Measurements from ENCODE around the gene GJA3.

Gene GJA3

GRCh38 chr13:20127562-20128458, 33.0 kb downstream of the GJA3 start:
- DNase-seq (ENCODE audit: low read depth) = no peak

DNA sequence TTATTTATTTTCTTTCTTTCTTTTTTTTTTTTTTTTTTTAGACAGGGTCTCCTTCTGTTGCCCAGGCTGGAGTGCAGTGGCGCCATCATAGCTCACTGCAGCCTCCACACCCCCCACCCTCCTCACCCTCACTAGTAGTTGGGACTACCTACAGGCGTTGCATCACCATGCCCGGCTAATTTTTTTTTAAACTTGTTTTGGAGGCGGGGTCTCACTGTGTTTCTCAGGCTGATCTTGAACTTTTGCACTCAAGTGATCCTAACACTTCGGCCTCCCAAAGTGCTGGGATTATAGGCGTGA, 33.6 kb downstream of the GJA3 start:
- DNase-seq (ENCODE audit: low read depth) = no peak

DNA sequence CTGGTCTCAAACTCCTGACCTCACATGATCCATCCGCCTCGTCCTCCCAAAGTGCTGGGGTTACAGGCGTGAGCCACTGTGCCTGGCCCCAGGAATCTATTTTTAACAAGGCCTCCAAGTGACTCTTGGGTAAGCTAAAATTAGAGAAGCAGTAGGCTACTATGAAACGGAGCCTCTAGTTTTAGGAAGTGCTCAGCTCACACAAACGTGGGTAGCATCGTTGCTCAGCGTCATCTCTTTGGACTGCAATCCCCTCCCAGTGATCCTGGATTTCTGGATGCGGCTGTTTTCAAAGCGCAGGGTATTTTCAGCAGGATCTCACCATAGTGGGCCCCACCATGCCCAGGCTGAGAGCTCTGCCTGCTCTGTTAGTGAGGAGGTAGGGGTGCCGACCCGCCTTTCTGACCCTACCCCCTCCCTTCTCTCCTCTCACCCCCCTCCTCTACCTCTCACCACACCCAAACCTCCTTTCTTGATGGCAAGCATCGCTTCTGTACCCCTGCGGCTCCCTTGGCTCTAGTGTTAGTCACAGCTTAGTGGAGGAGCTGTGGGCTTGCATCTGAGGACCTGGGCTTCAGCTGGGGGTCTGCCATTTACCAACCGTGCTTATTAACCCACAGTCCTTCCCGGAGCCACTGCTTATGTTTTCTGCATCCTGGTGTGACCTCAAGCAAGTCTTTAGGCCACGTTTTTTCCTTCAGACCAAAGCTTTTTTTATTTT, 34.2 kb downstream of the GJA3 start:
- DNase-seq (ENCODE audit: low read depth) = no peak

DNA sequence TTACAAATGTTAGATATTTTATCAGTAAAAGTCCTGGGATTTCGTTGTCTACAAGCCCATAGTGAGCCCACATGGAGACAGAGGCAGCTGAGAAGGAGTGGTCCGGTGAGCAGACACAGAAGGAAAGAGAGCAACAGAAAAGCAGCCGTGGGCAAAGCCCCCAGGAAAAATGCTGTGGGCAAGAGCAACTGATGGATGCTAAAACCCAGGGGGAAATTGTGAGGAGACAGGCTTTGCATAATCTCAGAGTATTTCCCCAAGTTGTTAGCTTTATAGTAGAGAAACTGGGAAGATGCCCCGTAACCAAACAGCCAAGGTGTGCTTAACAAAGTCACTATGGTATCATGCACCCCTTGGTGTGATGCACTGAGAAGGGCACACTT, 35.1 kb downstream of the GJA3 start:
- no peak for DNase-seq (ENCODE audit: low read depth)

DNA sequence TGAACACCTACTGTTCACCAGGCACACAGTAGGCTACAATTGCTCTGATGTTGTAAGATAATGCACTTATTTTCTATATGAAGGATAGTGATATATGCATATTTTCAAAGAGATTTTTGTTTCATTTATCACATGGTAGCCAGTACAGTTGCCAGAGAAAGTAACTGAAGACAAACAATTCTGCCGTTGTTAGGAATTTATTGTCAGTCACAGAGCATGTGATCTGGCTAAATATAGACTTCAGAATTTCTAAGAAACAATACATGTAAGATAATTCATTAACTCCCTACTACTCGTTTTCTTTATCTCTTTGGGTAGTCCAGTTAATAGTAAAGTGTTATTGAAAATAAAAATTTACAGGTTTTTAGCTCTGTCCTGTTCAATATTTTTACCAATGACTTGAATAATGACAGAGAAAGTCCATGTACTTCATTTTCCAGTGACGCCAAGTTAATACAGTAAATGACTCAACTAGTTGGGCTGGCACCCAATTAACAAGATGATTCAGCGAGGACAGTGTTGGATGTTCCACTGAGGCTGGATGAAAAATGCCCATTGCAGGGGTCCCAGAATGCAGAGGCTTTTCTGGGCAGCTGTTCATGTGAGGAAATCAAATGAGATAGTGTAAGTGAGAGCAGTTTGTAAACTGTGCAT, 35.6 kb downstream of the GJA3 start:
- no peak for DNase-seq (ENCODE audit: low read depth)

- no peak for DNase-seq (ENCODE audit: low read depth)
These were observed 36.5 kb downstream of the GJA3 start for GRCh38 chr13:20124303-20124702.

- DNase-seq (ENCODE audit: low read depth) = no peak
These were observed 39.7 kb downstream of the GJA3 start for GRCh38 chr13:20121159-20121525.

DNA sequence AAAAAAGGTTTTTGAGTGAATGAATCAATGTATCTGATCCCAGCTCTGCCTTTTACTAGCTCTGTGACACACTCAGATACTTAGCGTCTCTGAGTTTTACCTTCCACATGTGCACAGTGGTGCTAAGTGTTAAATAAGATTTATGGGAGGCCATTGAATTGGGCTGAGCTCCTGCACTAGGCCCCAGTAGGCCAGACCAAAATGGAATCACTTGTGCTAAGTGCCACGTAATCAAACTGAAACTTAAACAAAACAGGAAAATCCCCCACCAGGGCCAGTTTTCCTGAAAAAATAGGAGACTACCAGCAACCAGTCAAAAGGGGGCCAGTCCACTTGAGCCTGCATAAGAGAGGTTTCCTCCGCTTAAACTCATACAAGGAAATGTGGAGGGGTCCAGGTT, 40.9 kb downstream of the GJA3 start:
- DNase-seq (ENCODE audit: low read depth) = no peak

- DNase-seq (ENCODE audit: low read depth) = peak; percentile 35
These were observed 42.3 kb downstream of the GJA3 start for GRCh38 chr13:20118268-20119140.

- DNase-seq (ENCODE audit: low read depth) = no peak
These were observed 44.6 kb downstream of the GJA3 start for GRCh38 chr13:20116213-20116612.

GRCh38 chr13:20114066-20114610, 46.7 kb downstream of the GJA3 start:
- no peak for DNase-seq (ENCODE audit: low read depth)

- DNase-seq (ENCODE audit: low read depth) = no peak
These were observed 51.8 kb downstream of the GJA3 start for GRCh38 chr13:20109037-20109436.

- no peak for DNase-seq (ENCODE audit: low read depth)
These were observed 54.1 kb downstream of the GJA3 start for GRCh38 chr13:20106742-20107141.

DNA sequence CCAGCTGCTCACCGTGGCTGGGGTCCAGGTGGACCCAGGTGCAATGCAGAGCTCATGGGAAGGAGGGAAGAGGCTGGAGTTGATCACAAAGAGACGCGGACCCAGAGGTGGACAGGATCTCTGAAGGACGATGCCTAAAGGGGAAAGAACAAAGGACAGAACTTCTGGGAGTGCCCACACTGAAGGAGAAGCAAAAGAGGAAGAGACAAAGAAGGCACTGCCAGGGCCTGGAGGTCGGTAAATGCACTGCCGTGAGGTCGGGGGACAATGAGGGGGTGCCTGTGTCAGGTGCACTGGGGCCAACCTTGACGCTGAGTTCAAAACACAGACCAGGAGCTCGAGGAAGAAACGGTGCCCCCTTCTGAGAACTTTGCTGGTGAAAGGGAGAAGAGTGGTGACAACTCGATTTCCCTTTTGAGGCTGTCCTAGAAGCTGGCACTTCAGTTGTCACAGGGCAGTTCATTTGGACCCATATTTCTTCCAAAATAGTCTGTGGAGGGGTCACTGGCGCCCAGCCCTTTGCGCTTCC, 55.6 kb downstream of the GJA3 start:
- DNase-seq (ENCODE audit: low read depth) = no peak

- DNase-seq (ENCODE audit: low read depth) = no peak
These were observed 58.2 kb downstream of the GJA3 start for GRCh38 chr13:20102525-20103180.

DNA sequence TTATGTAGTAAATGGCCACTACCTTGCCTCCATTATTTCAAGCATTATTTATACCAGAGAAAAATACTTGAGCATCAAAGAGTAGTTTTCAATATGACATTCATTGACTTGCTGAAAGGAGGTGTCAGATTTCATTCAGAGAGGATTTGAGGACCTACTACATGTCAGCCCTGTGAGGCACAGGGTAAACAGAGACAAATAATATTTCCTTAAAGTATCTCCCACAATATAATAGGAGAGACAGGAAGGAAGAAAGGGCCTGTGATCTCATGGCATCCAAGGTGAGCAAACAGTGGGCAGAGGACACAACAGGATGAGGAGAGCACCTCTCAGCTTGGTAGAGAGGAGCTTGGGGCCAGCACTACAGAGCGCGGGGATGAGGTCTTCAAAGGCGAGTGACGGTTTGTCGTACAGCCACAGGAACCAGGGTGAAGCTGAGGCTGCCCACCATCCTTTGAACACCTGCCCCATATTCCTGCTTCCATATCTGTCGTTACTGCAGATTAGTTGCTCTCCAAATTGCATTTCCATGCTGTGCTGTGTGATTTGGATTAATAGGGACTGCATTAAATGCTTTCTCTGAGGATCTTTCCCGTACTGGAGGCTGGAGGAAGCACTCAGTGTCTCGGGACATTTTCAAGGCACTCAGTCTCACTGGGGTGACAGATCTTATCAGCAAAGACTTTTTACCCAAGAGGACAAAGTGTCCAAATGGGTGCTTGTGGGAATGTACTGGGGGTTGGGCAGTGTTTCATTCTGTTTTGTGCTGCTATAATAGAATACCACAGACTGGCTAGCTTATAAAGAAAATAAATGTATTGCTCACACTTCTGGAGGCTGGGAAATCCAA, 59.2 kb downstream of the GJA3 start:
- no peak for DNase-seq (ENCODE audit: low read depth)

DNA sequence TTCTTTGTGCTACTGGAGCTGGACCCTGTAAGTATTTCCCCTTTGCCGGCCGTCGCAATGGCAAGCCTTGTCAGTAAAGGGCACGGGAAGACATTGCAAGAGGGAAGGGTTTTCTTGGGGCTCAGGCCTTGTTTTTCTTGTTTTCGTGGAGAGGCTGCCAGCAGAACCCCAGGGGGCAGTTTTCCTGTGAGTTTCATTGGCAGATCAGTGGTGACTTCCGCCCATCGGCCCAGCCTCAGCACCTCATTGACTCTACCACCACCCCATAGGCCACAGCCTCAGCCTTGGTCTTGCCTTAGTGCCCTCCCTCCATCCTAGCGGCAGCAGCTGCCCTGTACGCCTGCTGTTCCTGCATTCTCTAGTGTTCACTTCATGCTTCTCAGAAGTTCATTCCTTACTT, 61.5 kb downstream of the GJA3 start:
- DNase-seq (ENCODE audit: low read depth) = no peak

- no peak for DNase-seq (ENCODE audit: low read depth)
These were observed 66.9 kb downstream of the GJA3 start for GRCh38 chr13:20093951-20094350.

- no peak for DNase-seq (ENCODE audit: low read depth)
These were observed 70.5 kb downstream of the GJA3 start for GRCh38 chr13:20090349-20090748.
